ENCODE results near the gene FARP1. TPM values are rescaled to one million over a fixed set of nuclear protein-coding genes. Genes with fewer than 3 reads are reported as not detected.

The FARP1 gene
- polyA plus RNA-seq, 4 donors = 0.89 to 23.4 (median 6.2) TPM

- DNase-seq (no peak), FAIRE-seq (no peak)
- Histone ChIP-seq H3K9me3 (ENCODE audit: control insufficient read depth in 2 of 2, insufficient read depth in 1 of 2, low read depth in 1 of 2, low read length in 1 of 2) (no peaks in the 10 kb centered on the region), H3K4me1 (ENCODE audit: control insufficient read depth in 3 of 3, insufficient read depth in 2 of 3, low read depth in 1 of 3, low read length in 2 of 3) (no peaks in the 10 kb centered on the region), H3K27ac (ENCODE audit: low read depth in 1 of 3, low read length in 2 of 3) (no peak overlapping the region), H3K27me3 (ENCODE audit: control insufficient read depth in 3 of 3, insufficient read depth in 3 of 3, low read length in 3 of 3) (no peaks in the 10 kb centered on the region), H3K36me3 (ENCODE audit: control insufficient read depth in 3 of 3, insufficient read depth in 2 of 3, low read depth in 1 of 3, low read length in 3 of 3) (peaks cover 0 to 27% (median 3%) of the 10 kb centered on the region in 3 donors), H3K4me3 (ENCODE audit: low read depth in 1 of 3, low read length in 3 of 3) (no peak overlapping the region)
- 79 to 91% (median 84%) methylated on average over 5 of the region's 5 CpGs for WGBS, 3 donors
These were observed 255.7 kb downstream of the FARP1 start for GRCh38 chr13:98398581-98398980.

- no peaks in the 10 kb centered on the region for H3K9me3 ChIP-seq (ENCODE audit: control insufficient read depth in 2 of 2, insufficient read depth in 1 of 2, low read depth in 1 of 2, low read length in 1 of 2)
- FAIRE-seq (no peak), DNase-seq (no peak)
- H3K4me1 ChIP-seq (ENCODE audit: control insufficient read depth in 3 of 3, insufficient read depth in 2 of 3, low read depth in 1 of 3, low read length in 2 of 3) = no peaks in the 10 kb centered on the region
- WGBS, 3 donors = 76 to 79% (median 77%) methylated on average over 4 of the region's 4 CpGs
- no peak overlapping the region for H3K27ac ChIP-seq (ENCODE audit: low read depth in 1 of 3, low read length in 2 of 3)
- H3K4me3 ChIP-seq (ENCODE audit: low read depth in 1 of 3, low read length in 3 of 3) = no peak overlapping the region
- H3K27me3 ChIP-seq (ENCODE audit: control insufficient read depth in 3 of 3, insufficient read depth in 3 of 3, low read length in 3 of 3) = no peaks in the 10 kb centered on the region
- peaks cover 0 to 16% (median 3%) of the 10 kb centered on the region in 3 donors for H3K36me3 ChIP-seq (ENCODE audit: control insufficient read depth in 3 of 3, insufficient read depth in 2 of 3, low read depth in 1 of 3, low read length in 3 of 3)
These were observed 256.9 kb downstream of the FARP1 start for GRCh38 chr13:98399756-98400155.

GRCh38 chr13:98401934-98402333 is 259.0 kb downstream of the FARP1 start:
- Histone ChIP-seq H3K27me3 (ENCODE audit: control insufficient read depth in 3 of 3, insufficient read depth in 3 of 3, low read length in 3 of 3) (no peaks in the 10 kb centered on the region), H3K4me1 (ENCODE audit: control insufficient read depth in 3 of 3, insufficient read depth in 2 of 3, low read depth in 1 of 3, low read length in 2 of 3) (peaks cover 0 to 9% (median 0%) of the 10 kb centered on the region in 3 donors), H3K4me3 (ENCODE audit: low read depth in 1 of 3, low read length in 3 of 3) (no peak overlapping the region), H3K9me3 (ENCODE audit: control insufficient read depth in 2 of 2, insufficient read depth in 1 of 2, low read depth in 1 of 2, low read length in 1 of 2) (no peaks in the 10 kb centered on the region), H3K36me3 (ENCODE audit: control insufficient read depth in 3 of 3, insufficient read depth in 2 of 3, low read depth in 1 of 3, low read length in 3 of 3) (no peaks in the 10 kb centered on the region), H3K27ac (ENCODE audit: low read depth in 1 of 3, low read length in 2 of 3) (no peak overlapping the region)
- FAIRE-seq = no peak
- 85 to 92% (median 87%) methylated on average over 13 of the region's 13 CpGs for WGBS, 3 donors
- DNase-seq = no peak

DNA sequence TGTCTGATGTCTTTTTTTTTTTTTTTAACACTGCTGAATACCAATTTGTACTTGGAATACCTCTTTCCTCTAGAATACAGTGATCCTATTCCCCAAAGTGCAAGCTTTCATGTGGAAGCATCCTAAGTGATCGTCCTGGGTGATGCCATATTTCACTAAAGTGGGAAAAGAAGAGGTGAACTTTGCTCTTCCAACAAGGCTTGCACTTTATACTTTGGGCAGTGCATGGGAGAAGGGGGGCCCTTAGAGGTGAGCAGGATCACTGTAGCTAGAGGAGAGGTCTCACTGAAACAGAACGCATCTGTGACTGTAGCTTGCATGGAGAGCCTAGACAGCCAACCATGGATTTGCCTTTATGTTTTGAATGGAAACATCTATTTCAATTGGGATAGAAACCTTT is 260.2 kb downstream of the FARP1 start:
- DNase-seq (no peak), FAIRE-seq (no peak)
- Histone ChIP-seq H3K27ac (ENCODE audit: low read depth in 1 of 3, low read length in 2 of 3) (no peak overlapping the region), H3K9me3 (ENCODE audit: control insufficient read depth in 2 of 2, insufficient read depth in 1 of 2, low read depth in 1 of 2, low read length in 1 of 2) (no peaks in the 10 kb centered on the region), H3K36me3 (ENCODE audit: control insufficient read depth in 3 of 3, insufficient read depth in 2 of 3, low read depth in 1 of 3, low read length in 3 of 3) (no peaks in the 10 kb centered on the region), H3K27me3 (ENCODE audit: control insufficient read depth in 3 of 3, insufficient read depth in 3 of 3, low read length in 3 of 3) (no peaks in the 10 kb centered on the region), H3K4me3 (ENCODE audit: low read depth in 1 of 3, low read length in 3 of 3) (no peak overlapping the region), H3K4me1 (ENCODE audit: control insufficient read depth in 3 of 3, insufficient read depth in 2 of 3, low read depth in 1 of 3, low read length in 2 of 3) (peaks cover 0 to 9% (median 0%) of the 10 kb centered on the region in 3 donors)
- 78 to 92% (median 85%) methylated on average over 2 of the region's 2 CpGs for WGBS, 3 donors

DNA sequence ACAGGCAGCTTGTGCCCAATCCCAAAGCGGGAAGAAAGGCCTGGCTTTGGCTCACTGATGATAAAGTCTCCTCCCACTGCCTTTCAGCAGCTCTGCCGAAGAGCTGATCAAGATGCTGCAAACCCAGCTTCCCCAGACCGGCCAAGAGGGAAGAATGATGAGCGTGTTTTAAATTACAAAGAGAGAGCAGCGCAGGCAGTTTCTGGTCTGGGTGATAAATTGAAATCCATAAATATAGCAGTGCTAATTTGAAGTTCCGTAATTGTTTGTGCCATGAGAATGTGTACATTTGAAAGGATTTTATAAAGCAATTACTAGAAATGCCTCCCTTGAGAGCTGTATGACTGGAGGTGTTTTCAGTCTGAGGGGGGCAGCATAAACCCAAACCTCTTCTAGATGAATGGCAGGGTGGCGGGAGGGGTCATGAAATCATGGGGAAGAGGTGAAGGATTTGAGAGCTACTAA is 262.2 kb downstream of the FARP1 start:
- H3K27ac ChIP-seq (ENCODE audit: low read depth in 1 of 3, low read length in 2 of 3) = no peak overlapping the region
- H3K27me3 ChIP-seq (ENCODE audit: control insufficient read depth in 3 of 3, insufficient read depth in 3 of 3, low read length in 3 of 3) = no peaks in the 10 kb centered on the region
- DNase-seq (no peak), FAIRE-seq (no peak)
- H3K9me3 ChIP-seq (ENCODE audit: control insufficient read depth in 2 of 2, insufficient read depth in 1 of 2, low read depth in 1 of 2, low read length in 1 of 2) = no peaks in the 10 kb centered on the region
- peaks cover 0 to 9% (median 0%) of the 10 kb centered on the region in 3 donors for H3K4me1 ChIP-seq (ENCODE audit: control insufficient read depth in 3 of 3, insufficient read depth in 2 of 3, low read depth in 1 of 3, low read length in 2 of 3)
- 49 to 67% (median 54%) methylated on average over 7 of the region's 7 CpGs for WGBS, 3 donors
- peaks cover 0 to 2% (median 2%) of the 10 kb centered on the region in 3 donors for H3K36me3 ChIP-seq (ENCODE audit: control insufficient read depth in 3 of 3, insufficient read depth in 2 of 3, low read depth in 1 of 3, low read length in 3 of 3)
- H3K4me3 ChIP-seq (ENCODE audit: low read depth in 1 of 3, low read length in 3 of 3) = no peak overlapping the region

DNA sequence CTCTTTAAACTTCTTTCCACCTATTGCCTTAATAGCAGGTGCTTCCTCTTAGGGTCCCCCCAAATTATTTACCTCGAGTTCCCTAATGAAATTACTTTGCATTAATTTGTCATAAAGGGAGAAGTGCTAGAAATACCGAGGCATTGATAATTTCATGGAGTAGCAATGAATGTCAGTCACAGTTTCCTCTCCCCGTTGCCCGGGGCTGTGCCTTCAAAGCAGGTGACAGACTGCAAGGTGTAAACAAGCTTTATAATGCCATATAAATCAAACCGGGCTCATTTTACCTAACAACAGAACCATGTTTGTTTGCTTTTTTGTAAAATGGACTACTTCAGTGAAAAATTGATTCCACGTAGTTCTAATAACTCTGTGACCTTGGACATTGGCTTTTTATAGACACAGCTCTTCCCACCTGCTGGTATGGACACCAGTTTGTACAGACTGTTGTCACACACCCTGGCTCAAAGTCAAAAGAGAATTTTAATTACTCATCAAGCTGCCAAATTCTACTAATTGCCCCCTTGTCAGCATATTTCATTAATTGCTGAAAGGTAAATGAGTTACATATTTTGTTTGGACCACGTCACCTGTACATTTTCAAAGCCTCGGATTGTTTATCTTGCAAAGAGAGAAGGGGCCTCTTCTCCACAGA is 262.9 kb downstream of the FARP1 start:
- H3K4me3 ChIP-seq (ENCODE audit: low read depth in 1 of 3, low read length in 3 of 3) = no peak overlapping the region

DNA sequence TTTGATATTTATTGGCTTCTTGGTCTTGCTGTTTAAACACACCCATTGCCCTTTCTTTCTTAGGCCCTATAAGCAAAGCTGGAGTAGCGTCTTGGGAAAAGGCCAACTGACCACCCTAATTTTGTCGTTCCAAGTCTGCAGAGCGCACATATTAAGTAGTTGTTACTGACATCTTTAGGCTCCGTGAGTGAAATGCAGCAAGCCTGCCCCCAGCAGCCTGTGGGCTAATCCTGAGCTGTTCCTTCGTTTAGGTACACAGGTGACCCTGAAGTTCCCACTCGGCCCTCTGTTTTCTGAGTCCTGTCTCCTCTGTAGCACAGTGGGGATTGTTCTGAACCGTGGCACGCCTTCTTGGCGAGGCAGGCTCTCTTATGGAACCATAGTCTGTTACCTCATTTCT is 263.5 kb downstream of the FARP1 start:
- Histone ChIP-seq H3K27ac (ENCODE audit: low read depth in 1 of 3, low read length in 2 of 3) (no peak overlapping the region), H3K9me3 (ENCODE audit: control insufficient read depth in 2 of 2, insufficient read depth in 1 of 2, low read depth in 1 of 2, low read length in 1 of 2) (no peaks in the 10 kb centered on the region), H3K27me3 (ENCODE audit: control insufficient read depth in 3 of 3, insufficient read depth in 3 of 3, low read length in 3 of 3) (no peaks in the 10 kb centered on the region), H3K36me3 (ENCODE audit: control insufficient read depth in 3 of 3, insufficient read depth in 2 of 3, low read depth in 1 of 3, low read length in 3 of 3) (peaks cover 0 to 2% (median 2%) of the 10 kb centered on the region in 3 donors), H3K4me1 (ENCODE audit: control insufficient read depth in 3 of 3, insufficient read depth in 2 of 3, low read depth in 1 of 3, low read length in 2 of 3) (peaks cover 0 to 9% (median 0%) of the 10 kb centered on the region in 3 donors), H3K4me3 (ENCODE audit: low read depth in 1 of 3, low read length in 3 of 3) (no peak overlapping the region)
- DNase-seq (no peak), FAIRE-seq (no peak)
- WGBS, 3 donors = 36 to 72% (median 51%) methylated on average over 9 of the region's 9 CpGs

More for the DNA sequence above, 262.9 kb downstream of the FARP1 start:
- peaks cover 0 to 2% (median 2%) of the 10 kb centered on the region in 3 donors for H3K36me3 ChIP-seq (ENCODE audit: control insufficient read depth in 3 of 3, insufficient read depth in 2 of 3, low read depth in 1 of 3, low read length in 3 of 3)
- peaks cover 0 to 9% (median 0%) of the 10 kb centered on the region in 3 donors for H3K4me1 ChIP-seq (ENCODE audit: control insufficient read depth in 3 of 3, insufficient read depth in 2 of 3, low read depth in 1 of 3, low read length in 2 of 3)
- no peak for FAIRE-seq
- no peak overlapping the region for H3K27ac ChIP-seq (ENCODE audit: low read depth in 1 of 3, low read length in 2 of 3)
- no peaks in the 10 kb centered on the region for H3K27me3 ChIP-seq (ENCODE audit: control insufficient read depth in 3 of 3, insufficient read depth in 3 of 3, low read length in 3 of 3)
- H3K9me3 ChIP-seq (ENCODE audit: control insufficient read depth in 2 of 2, insufficient read depth in 1 of 2, low read depth in 1 of 2, low read length in 1 of 2) = no peaks in the 10 kb centered on the region
- 9 to 52% (median 20%) methylated on average over 8 of the region's 8 CpGs for WGBS, 3 donors
- peak; percentile 36 to 41 for DNase-seq

- Histone ChIP-seq H3K36me3 (ENCODE audit: control insufficient read depth in 3 of 3, insufficient read depth in 2 of 3, low read depth in 1 of 3, low read length in 3 of 3) (peaks cover 0 to 5% (median 2%) of the 10 kb centered on the region in 3 donors), H3K27ac (ENCODE audit: low read depth in 1 of 3, low read length in 2 of 3) (no peak overlapping the region), H3K27me3 (ENCODE audit: control insufficient read depth in 3 of 3, insufficient read depth in 3 of 3, low read length in 3 of 3) (no peaks in the 10 kb centered on the region), H3K4me3 (ENCODE audit: low read depth in 1 of 3, low read length in 3 of 3) (no peak overlapping the region), H3K4me1 (ENCODE audit: control insufficient read depth in 3 of 3, insufficient read depth in 2 of 3, low read depth in 1 of 3, low read length in 2 of 3) (peaks cover 0 to 9% (median 0%) of the 10 kb centered on the region in 3 donors), H3K9me3 (ENCODE audit: control insufficient read depth in 2 of 2, insufficient read depth in 1 of 2, low read depth in 1 of 2, low read length in 1 of 2) (no peaks in the 10 kb centered on the region)
- FAIRE-seq (no peak), DNase-seq (no peak)
- WGBS, 3 donors = 91 to 96% (median 94%) methylated on average over 9 of the region's 9 CpGs
These were observed 264.1 kb downstream of the FARP1 start for GRCh38 chr13:98406971-98407370.
